ENCODE results near the gene ENTR1. TPM values are rescaled to one million over a fixed set of nuclear protein-coding genes. Genes with fewer than 3 reads are reported as not detected.

The ENTR1 gene
- total and polyA plus RNA-seq, 2 of the 13 experiments (the other 11 are each of a cell fraction or from before 2014, with no cell fraction given) = 70.1 to 76.4 TPM

- TF ChIP-seq, protein P1, sequence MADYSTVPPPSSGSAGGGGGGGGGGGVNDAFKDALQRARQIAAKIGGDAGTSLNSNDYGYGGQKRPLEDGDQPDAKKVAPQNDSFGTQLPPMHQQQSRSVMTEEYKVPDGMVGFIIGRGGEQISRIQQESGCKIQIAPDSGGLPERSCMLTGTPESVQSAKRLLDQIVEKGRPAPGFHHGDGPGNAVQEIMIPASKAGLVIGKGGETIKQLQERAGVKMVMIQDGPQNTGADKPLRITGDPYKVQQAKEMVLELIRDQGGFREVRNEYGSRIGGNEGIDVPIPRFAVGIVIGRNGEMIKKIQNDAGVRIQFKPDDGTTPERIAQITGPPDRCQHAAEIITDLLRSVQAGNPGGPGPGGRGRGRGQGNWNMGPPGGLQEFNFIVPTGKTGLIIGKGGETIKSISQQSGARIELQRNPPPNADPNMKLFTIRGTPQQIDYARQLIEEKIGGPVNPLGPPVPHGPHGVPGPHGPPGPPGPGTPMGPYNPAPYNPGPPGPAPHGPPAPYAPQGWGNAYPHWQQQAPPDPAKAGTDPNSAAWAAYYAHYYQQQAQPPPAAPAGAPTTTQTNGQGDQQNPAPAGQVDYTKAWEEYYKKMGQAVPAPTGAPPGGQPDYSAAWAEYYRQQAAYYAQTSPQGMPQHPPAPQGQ (CRISPR knock-in tag; IDR thresholded peaks at IDR 0.05; ENCODE audit: borderline replicate concordance) = no peak
- TF ChIP-seq HIVEP1 (CRISPR knock-in tag; IDR thresholded peaks at IDR 0.05) (no peak), NFE2L2 (IDR thresholded peaks at IDR 0.05; ENCODE audit: low read length) (no peak), CSRNP2 (CRISPR knock-in tag; conservative IDR thresholded peaks at IDR 0.05; ENCODE audit: low read depth) (peak; percentile 87; the same call in 1 of the 2 replicates), HNF1B (CRISPR knock-in tag; IDR thresholded peaks at IDR 0.05) (0 out of 2 replicates have a peak, but pooled peaks have one; percentile 45), ZNF530 (CRISPR knock-in tag; IDR thresholded peaks at IDR 0.05; ENCODE audit: low read depth) (no peak), ZNF382 (CRISPR knock-in tag; IDR thresholded peaks at IDR 0.05; ENCODE audit: borderline replicate concordance) (no peak), SP1 (IDR thresholded peaks at IDR 0.05) (no peak), SP1 (CRISPR knock-in tag; IDR thresholded peaks at IDR 0.05) (peak; percentile 64), BHLHE40 (IDR thresholded peaks at IDR 0.05; ENCODE audit: low read length) (peak; percentile 94), ZNF274 (CRISPR knock-in tag; IDR thresholded peaks at IDR 0.05) (peak; percentile 57; the same call in 1 of the 2 replicates), NKX3-1 (CRISPR knock-in tag; IDR thresholded peaks at IDR 0.05) (peak; percentile 86), ZNF253 (CRISPR knock-in tag; IDR thresholded peaks at IDR 0.05; ENCODE audit: borderline replicate concordance) (no peak), IKZF4 (CRISPR knock-in tag; IDR thresholded peaks at IDR 0.05; ENCODE audit: borderline replicate concordance, low read depth, not compliant biosample characterization) (peak; percentile 58), NR1H2 (CRISPR knock-in tag; IDR thresholded peaks at IDR 0.05; ENCODE audit: borderline replicate concordance, low read depth) (no peak), ZNF276 (CRISPR knock-in tag; IDR thresholded peaks at IDR 0.05; ENCODE audit: low read depth) (peak; percentile 80; the same call in 1 of the 2 replicates), POLR2AphosphoS5 (IDR thresholded peaks at IDR 0.05; ENCODE audit: low read depth, low read length) (peak; percentile 82), TBP (CRISPR knock-in tag; IDR thresholded peaks at IDR 0.05) (no peak)
- TF ChIP-seq, protein P2, sequence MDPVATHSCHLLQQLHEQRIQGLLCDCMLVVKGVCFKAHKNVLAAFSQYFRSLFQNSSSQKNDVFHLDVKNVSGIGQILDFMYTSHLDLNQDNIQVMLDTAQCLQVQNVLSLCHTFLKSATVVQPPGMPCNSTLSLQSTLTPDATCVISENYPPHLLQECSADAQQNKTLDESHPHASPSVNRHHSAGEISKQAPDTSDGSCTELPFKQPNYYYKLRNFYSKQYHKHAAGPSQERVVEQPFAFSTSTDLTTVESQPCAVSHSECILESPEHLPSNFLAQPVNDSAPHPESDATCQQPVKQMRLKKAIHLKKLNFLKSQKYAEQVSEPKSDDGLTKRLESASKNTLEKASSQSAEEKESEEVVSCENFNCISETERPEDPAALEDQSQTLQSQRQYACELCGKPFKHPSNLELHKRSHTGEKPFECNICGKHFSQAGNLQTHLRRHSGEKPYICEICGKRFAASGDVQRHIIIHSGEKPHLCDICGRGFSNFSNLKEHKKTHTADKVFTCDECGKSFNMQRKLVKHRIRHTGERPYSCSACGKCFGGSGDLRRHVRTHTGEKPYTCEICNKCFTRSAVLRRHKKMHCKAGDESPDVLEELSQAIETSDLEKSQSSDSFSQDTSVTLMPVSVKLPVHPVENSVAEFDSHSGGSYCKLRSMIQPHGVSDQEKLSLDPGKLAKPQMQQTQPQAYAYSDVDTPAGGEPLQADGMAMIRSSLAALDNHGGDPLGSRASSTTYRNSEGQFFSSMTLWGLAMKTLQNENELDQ (CRISPR knock-in tag; IDR thresholded peaks at IDR 0.05; ENCODE audit: borderline replicate concordance) = no peak
Observed at GRCh38 chr9:136363106-136363948, 47.1 kb downstream of the ENTR1 start, which contains the start of gene DNLZ (continued).

Measured in HepG2 (cell line).